AG09309 (cell line): ENCODE data around the gene FAM124A.
A peak's percentile ranks its signal among the peaks of the same experiment; 100 is the strongest.

Source experiments
- DNase-seq: peaks from one replicate; pipeline ENCODE4 v3.0.0-alpha.2; 2010; ENCODE audit warnings: low read depth
- H3K4me3 ChIP-seq: 2 replicates; pipeline ENCODE4 v1.5.1; 2011; ENCODE audit warnings: mild to moderate bottlenecking, low read depth, low read length, moderate library complexity; ENCODE audit not compliant: control insufficient read depth
- CTCF ChIP-seq: IDR thresholded peaks from 2 replicates; pipeline ENCODE4 v1.5.1; 2011; ENCODE audit warnings: mild to moderate bottlenecking, low read depth, low read length, inconsistent platforms; ENCODE audit not compliant: insufficient read depth, control insufficient read depth; ENCODE audit errors: missing control alignments

Gene FAM124A

DNA sequence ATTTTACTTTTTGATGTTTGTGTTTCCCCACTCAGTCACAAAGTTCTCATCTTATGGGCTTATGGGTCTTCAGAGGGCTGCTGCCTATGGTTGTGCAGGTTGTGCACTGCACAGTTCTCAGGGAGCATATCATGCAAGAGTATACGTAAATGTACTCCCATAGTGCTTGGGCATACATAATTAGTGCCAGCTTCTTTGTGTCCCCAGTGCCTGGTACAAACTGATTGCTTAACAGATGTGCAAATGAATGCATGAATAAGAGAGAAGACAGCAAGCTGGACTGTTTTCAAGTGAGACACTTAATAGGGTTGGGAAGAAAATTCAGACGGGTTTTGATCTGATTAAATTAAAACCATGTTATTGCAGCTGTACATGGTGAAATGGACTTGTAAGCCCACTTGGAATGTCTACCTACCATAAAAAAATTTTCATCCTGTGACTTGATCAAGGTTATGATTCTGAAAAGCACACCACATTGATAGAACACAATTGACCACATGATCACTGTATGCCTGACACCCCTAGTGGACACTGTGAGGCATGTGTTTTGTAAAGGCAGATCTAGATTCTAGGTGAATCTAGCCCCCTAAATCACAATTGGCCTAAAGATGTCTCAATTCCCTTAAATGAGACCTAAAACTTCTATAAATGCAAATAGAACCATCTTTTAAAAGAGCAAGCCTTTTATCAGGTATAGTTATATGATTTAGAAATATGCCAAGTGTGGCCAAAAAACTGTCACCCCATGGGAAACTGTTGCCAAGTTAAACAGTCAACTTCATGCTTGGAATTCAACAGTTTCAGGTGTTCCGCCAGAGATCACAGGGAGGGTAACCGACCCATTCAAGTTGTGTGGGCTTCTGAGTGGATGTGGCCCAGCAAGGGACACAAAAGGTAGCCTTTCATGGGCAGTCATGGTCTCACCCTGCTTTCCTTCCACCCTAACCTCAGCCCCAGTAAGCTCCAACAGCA, 27.9 kb downstream of the FAM124A start:
- no peak overlapping the region for H3K4me3 ChIP-seq
- no peak for DNase-seq
- peak; percentile 32 for TF ChIP-seq CTCF

DNA sequence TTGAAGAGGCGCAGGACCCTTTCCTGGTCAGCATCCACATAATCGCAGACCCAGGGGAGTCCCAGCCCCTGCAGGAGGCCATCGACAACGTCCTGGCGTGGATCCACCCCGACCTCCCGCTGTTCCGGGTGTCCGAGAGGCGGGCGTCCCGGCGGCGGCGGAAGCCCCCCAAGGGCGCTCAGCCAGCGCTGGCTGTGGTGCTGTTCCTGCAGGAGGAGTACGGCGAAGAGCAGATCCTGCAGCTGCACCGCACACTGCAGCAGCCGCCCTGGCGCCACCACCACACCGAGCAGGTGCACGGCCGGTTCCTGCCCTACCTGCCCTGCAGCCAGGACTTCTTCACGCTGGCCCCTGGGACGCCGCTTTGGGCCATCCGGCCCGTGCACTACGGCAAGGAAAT, 29.3 kb downstream of the FAM124A start:
- no peak for DNase-seq
- TF ChIP-seq CTCF, result no peak
- no peak overlapping the region for H3K4me3 ChIP-seq

DNA sequence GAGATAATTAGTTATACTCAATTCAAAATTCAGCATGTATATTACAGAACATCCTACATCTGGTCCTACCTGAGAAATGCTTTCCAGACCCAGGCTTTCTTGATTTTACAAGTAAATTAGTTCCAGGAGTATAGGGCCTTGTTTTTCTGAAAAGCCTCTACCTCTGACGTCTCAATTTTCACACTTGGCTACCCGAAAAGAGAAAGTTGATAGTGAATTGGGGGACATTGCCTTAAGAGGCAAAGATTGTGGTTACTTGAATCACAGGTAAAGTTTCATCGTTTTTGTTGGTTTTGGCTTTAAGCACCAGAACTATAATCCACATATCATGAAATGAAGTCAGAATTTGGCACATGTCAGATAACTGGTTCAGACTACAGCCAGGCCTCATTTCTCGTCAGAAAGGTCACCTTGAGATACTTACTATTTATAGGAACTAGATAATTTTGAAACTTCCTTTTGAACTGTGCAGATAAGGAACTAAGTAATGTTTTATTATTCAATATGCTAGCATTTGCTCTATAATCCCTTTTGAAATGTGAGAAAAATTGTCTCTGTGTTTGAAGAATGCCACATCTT, 30.8 kb downstream of the FAM124A start:
- TF ChIP-seq CTCF, result no peak
- no peak overlapping the region for H3K4me3 ChIP-seq
- no peak for DNase-seq

DNA sequence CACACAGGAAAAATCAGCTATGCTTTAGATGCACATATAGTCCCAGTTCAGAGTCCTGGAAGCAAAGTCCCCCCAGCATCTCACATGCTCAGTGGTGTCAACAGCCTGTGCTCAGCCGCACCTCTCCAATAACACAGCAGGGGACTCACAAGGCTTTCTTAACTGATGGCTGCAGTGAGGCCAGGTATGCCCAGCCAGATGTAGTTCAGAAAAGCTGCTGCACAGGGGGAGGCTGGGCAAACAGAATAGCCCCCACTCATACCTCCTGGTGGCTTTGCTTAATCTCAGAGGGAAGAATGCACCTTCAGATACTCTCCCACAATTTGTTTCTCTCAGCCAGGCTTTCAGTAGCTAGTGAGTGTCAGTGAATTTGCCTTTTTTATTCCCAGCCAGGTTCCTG, 33.4 kb downstream of the FAM124A start:
- TF ChIP-seq CTCF, result no peak
- H3K4me3 ChIP-seq, result no peak overlapping the region
- DNase-seq, result no peak

GRCh38 chr13:51257187-51257586, 35.0 kb downstream of the FAM124A start:
- H3K4me3 ChIP-seq, result no peak overlapping the region
- DNase-seq, result no peak
- no peak for TF ChIP-seq CTCF

- no peak for DNase-seq
- H3K4me3 ChIP-seq, result no peak overlapping the region
- TF ChIP-seq CTCF, result no peak
Observed at GRCh38 chr13:51258612-51259548, 36.7 kb downstream of the FAM124A start.
